K562 (cell line): ENCODE results near the gene FUNDC1. TPM values are rescaled to one million over a fixed set of nuclear protein-coding genes. Genes with fewer than 3 reads are reported as not detected.

Experiments used
- ATAC-seq: fragments of 200-7000 bp; cut with Tn5 transposase; 3 replicates; pipeline ENCODE4 v1.9.1; 2020; ENCODE audit warnings: moderate library complexity
- BruUV-seq: library from RNA; stranded (reverse); fragments of 400-500 nt; replicated peaks from 2 replicates; lab custom pipeline; 2021; lab: Mats Ljungman, UMichigan
- CTCF ChIA-PET: fragments of 300-600 bp; formaldehyde crosslinking; extraction: SDS; loops from one replicate; lab custom pipeline; 2021; ENCODE audit warnings: low intra/inter-chr PET ratio; lab: Yijun Ruan, JAX
- POLR2A ChIA-PET: fragments of 300-600, 350-650 bp; sonication (Branson Sonifier 250); formaldehyde crosslinking; extraction: SDS; loops from one replicate; lab custom pipeline; 2021; ENCODE audit warnings: antibody characterized with exemption, inconsistent platforms; lab: Yijun Ruan, JAX
- DNase-seq, 4 experiments: peaks; one replicate each; pipeline versions ENCODE4 v3.0.0 to v3.0.0-alpha.2; 2011 to 2018; ENCODE audit warnings: low spot score in 3 of 4, mixed read lengths in 3 of 4; ENCODE audit errors: extremely low read depth in 1 of 4
- FAIRE-seq: peaks from 2 replicates; lab custom pipeline; 2011; peaks lifted over from hg19 to GRCh38; lab: Jason Lieb, UNC
- H2AFZ ChIP-seq: 2 replicates; pipeline ENCODE4 v1.6.0; 2011; ENCODE audit warnings: low read depth, low read length, control low read depth, inconsistent platforms
- H3K27ac ChIP-seq: fragments of 200-600 bp; 3 replicates; pipeline ENCODE4 v1.8.0; 2011; ENCODE audit warnings: low read depth, mild to moderate bottlenecking, control low read depth, inconsistent platforms, low read length, moderate library complexity, mixed read lengths; ENCODE audit errors: extremely low read depth
- H3K27me3 ChIP-seq, 2 experiments: fragments of 300-600 bp in 1 of 2; 2 replicates in 1 of 2; 3 replicates in 1 of 2; pipeline versions ENCODE4 v1.6.0 to v1.8.0; 2011; ENCODE audit warnings: inconsistent platforms in 2 of 2, low read length in 2 of 2, mild to moderate bottlenecking in 1 of 2, mixed read lengths in 1 of 2, moderate library complexity in 1 of 2; ENCODE audit not compliant: control insufficient read depth in 2 of 2, insufficient read depth in 2 of 2
- H3K36me3 ChIP-seq: fragments of 300-600 bp; 3 replicates; pipeline ENCODE4 v1.8.0; 2011; ENCODE audit warnings: mild to moderate bottlenecking, low read length, inconsistent platforms; ENCODE audit not compliant: control insufficient read depth, insufficient read depth
- H3K4me1 ChIP-seq, 2 experiments: fragments of 200-600 bp in 1 of 2; replicated peaks in 1 of 2; 2 replicates in 1 of 2; 3 replicates in 1 of 2; pipeline versions ENCODE4 v1.5.1 to v1.8.0; 2011; ENCODE audit warnings: inconsistent platforms in 2 of 2, low read length in 2 of 2, mild to moderate bottlenecking in 1 of 2, mixed read lengths in 1 of 2, moderate library complexity in 1 of 2; ENCODE audit not compliant: control insufficient read depth in 2 of 2, insufficient read depth in 2 of 2
- H3K4me2 ChIP-seq: 2 replicates; pipeline ENCODE4 v1.6.1; 2011; ENCODE audit warnings: low read length, control low read depth, inconsistent platforms, mixed read lengths; ENCODE audit not compliant: insufficient read depth
- H3K4me3 ChIP-seq: fragments of 200-600 bp; sonication (generic), shearing (Covaris generic); 2 replicates; pipeline ENCODE4 v1.5.1; 2016; ENCODE audit warnings: control low read depth, inconsistent platforms
- H3K79me2 ChIP-seq: fragments of 200-600 bp; 3 replicates; pipeline ENCODE4 v1.8.0; 2011; ENCODE audit warnings: low read length, inconsistent platforms; ENCODE audit not compliant: control insufficient read depth, insufficient read depth
- H3K9ac ChIP-seq, 2 experiments: 2 replicates each; pipeline versions ENCODE4 v1.6.0 to v1.6.1; 2011; ENCODE audit warnings: low read depth in 2 of 2, low read length in 2 of 2, control low read depth in 1 of 2, inconsistent platforms in 1 of 2, mild to moderate bottlenecking in 1 of 2, mixed read lengths in 1 of 2; ENCODE audit not compliant: insufficient read depth in 1 of 2
- H3K9me1 ChIP-seq: one replicate; pipeline ENCODE4 v1.6.0; 2011; ENCODE audit warnings: inconsistent platforms, mild to moderate bottlenecking, low read length, moderate library complexity; ENCODE audit not compliant: control insufficient read depth, insufficient read depth
- H3K9me3 ChIP-seq: replicated peaks from 2 replicates; pipeline ENCODE4 v1.5.1; 2011; ENCODE audit warnings: low read depth, low read length, inconsistent platforms; ENCODE audit not compliant: control insufficient read depth, insufficient read depth
- H4K20me1 ChIP-seq: replicated peaks from 2 replicates; pipeline ENCODE4 v1.6.1; 2011; ENCODE audit warnings: low read length, inconsistent platforms, mixed read lengths; ENCODE audit not compliant: control insufficient read depth, insufficient read depth
- CREB3L1 ChIP-seq: fragments of 450-650 bp; IDR thresholded peaks from 2 replicates; pipeline ENCODE4 v1.6.1; 2014; ENCODE audit warnings: low read depth, mild to moderate bottlenecking, moderate library complexity, borderline replicate concordance
- EHMT2 ChIP-seq: fragments of 450-650 bp; IDR thresholded peaks from 2 replicates; pipeline ENCODE4 v1.6.1; 2018; ENCODE audit warnings: antibody characterized with exemption
- ID3 ChIP-seq, 2 experiments: fragments of 250-450 bp in 1 of 2; fragments of 450-650 bp in 1 of 2; sonication (Bioruptor Pico) in 1 of 2; IDR thresholded peaks; 2 replicates each; pipeline versions ENCODE4 v1.6.1 to v1.8.0; 2016 to 2021; ENCODE audit warnings: mild to moderate bottlenecking in 2 of 2, moderate library complexity in 2 of 2, missing compliant biosample characterization in 1 of 2, missing genetic modification characterization in 1 of 2
- KLF1 ChIP-seq: fragments of 450-650 bp; IDR thresholded peaks from 2 replicates; pipeline ENCODE4 v1.6.1; 2016; ENCODE audit warnings: missing genetic modification characterization, missing compliant biosample characterization
- MLLT1 ChIP-seq, 2 experiments: fragments of 450-650 bp; IDR thresholded peaks; 2 replicates each; pipeline ENCODE4 v1.6.1; 2016
- SOX6 ChIP-seq: fragments of 450-650 bp; IDR thresholded peaks from 2 replicates; pipeline ENCODE4 v1.6.1; 2014; ENCODE audit warnings: mild to moderate bottlenecking
- SRF ChIP-seq, 2 experiments: fragments of 250-450, 450-650 bp in 1 of 2; sonication (Bioruptor Pico) in 1 of 2; sonication (generic) in 1 of 2; formaldehyde crosslinking; IDR thresholded peaks; 2 replicates each; pipeline versions ENCODE4 v1.5.0 to v1.5.1; 2020 to 2022; ENCODE audit warnings: mild to moderate bottlenecking in 1 of 2, missing genetic modification reagents in 1 of 2
- SUPT5H ChIP-seq: fragments of 450-650 bp; IDR thresholded peaks from 2 replicates; pipeline ENCODE4 v1.6.1; 2016
- TCF7 ChIP-seq: sonication (generic); IDR thresholded peaks from 2 replicates; pipeline ENCODE4 v1.6.1; 2016; ENCODE audit warnings: antibody characterized with exemption, borderline replicate concordance
- ZC3H11A ChIP-seq: IDR thresholded peaks from 2 replicates; pipeline ENCODE4 v1.6.1; 2012; ENCODE audit warnings: low read depth, low read length, improper control_type of control experiment
- ZNF232 ChIP-seq: sonication (generic); formaldehyde crosslinking; IDR thresholded peaks from 2 replicates; pipeline ENCODE4 v1.8.0; 2022; ENCODE audit warnings: mild to moderate bottlenecking, missing genetic modification reagents
- ZNF253 ChIP-seq: fragments of 250-450 bp; sonication (Bioruptor Pico); conservative IDR thresholded peaks from 2 replicates; pipeline ENCODE4 v1.6.1; 2021; ENCODE audit warnings: mild to moderate bottlenecking
- WGBS: fragments of 100-300 bp; shearing (Covaris generic); methylation state at CpG from one replicate; pipeline ENCODE4 v1.1.6; 2016; ENCODE audit warnings: low coverage, mixed read lengths; ENCODE audit not compliant: insufficient coverage; ENCODE audit errors: missing lambda C conversion rate; 5-methylcytosine and 5-hydroxymethylcytosine counted together
- in situ Hi-C: fragments of 300-500 bp; cut with MboI; formaldehyde crosslinking; loops from 4 replicates; pipeline ENCODE4 v1.15.0; 2018; ENCODE audit warnings: inconsistent platforms, mixed read lengths
- intact Hi-C: fragments of 100-400 bp; cut with micrococcal nuclease; formaldehyde crosslinking; loops from 2 replicates; pipeline ENCODE4 v1.14.2; 2022
- polyA plus RNA-seq, 8 experiments: library from polyadenylated mRNA; depleted of rRNA in 4 of 8; stranded (reverse) in 5 of 8; unstranded in 3 of 8; fragments of >200 nt; fragmentation: Nextera tagmentation in 2 of 8; fragmentation: Illumina TruSeq in 1 of 8; extraction: Ambion mirVana in 2 of 8; extraction: Trizol in 1 of 8; gene quantifications; 2 replicates each; pipeline versions ENCODE4 v1.2.1 to v1.2.3, GENCODE V29; 2011 to 2014; ENCODE audit warnings: inconsistent platforms in 1 of 8, missing spikeins in 1 of 8
- total RNA-seq, 7 experiments: library from RNA; depleted of rRNA in 6 of 7; stranded (reverse); fragments of >200 nt in 6 of 7; fragmentation: Illumina TruSeq in 2 of 7; extraction: Trizol in 2 of 7; gene quantifications; 2 replicates each; pipeline versions ENCODE4 v1.2.1 to v1.2.3, GENCODE V29; 2011 to 2021; ENCODE audit warnings: low replicate concordance in 1 of 7
- TF ChIP-seq, protein P1 (sequence below): fragments of 450-650 bp; formaldehyde crosslinking; IDR thresholded peaks from 2 replicates; pipeline ENCODE4 v1.4.0; 2022; ENCODE audit warnings: mild to moderate bottlenecking, moderate library complexity
- TF ChIP-seq, protein P2 (sequence below): fragments of 250-450 bp; sonication (Bioruptor Pico); IDR thresholded peaks from 2 replicates; pipeline ENCODE4 v1.8.0; 2022; ENCODE audit warnings: inconsistent platforms, mild to moderate bottlenecking, moderate library complexity, borderline replicate concordance

FUNDC1 gene
- total and polyA plus RNA-seq, 9 of the 15 experiments (the other 6 are each of a cell fraction or from before 2014, with no cell fraction given) = 15.6 to 59.1 (median 29.3) TPM

GRCh38 chrX:44484607-44485146 is 58.0 kb downstream of the FUNDC1 start (continued):
- no peak for TF ChIP-seq TCF7
- TF ChIP-seq SRF (CRISPR knock-in tag; IDR thresholded peaks at IDR 0.05) = no peak
- TF ChIP-seq, protein P1, sequence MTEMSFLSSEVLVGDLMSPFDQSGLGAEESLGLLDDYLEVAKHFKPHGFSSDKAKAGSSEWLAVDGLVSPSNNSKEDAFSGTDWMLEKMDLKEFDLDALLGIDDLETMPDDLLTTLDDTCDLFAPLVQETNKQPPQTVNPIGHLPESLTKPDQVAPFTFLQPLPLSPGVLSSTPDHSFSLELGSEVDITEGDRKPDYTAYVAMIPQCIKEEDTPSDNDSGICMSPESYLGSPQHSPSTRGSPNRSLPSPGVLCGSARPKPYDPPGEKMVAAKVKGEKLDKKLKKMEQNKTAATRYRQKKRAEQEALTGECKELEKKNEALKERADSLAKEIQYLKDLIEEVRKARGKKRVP (CRISPR knock-in tag) = 0 out of 2 replicates have a peak, but pooled peaks have one; percentile 26
- TF ChIP-seq ZNF253 (CRISPR knock-in tag) = no peak
- TF ChIP-seq ZC3H11A = no peak
- TF ChIP-seq ID3 (CRISPR knock-in tag; IDR thresholded peaks at IDR 0.05) = no peak
- no peak for TF ChIP-seq ID3 (tag; IDR thresholded peaks at IDR 0.05)

- Histone ChIP-seq H2AFZ (peak overlapping the region; percentile 92), H3K9me3 (no peaks in the 10 kb centered on the region), H4K20me1 (no peaks in the 10 kb centered on the region), H3K4me3 (no peak overlapping the region), H3K79me2 (no peaks in the 10 kb centered on the region), H3K27ac (peak overlapping the region; percentile 87), H3K9ac (peak overlapping the region in 1 of 2 experiments; percentile 48; a peak in 2 of 4 replicates), H3K27me3 (no peaks in the 10 kb centered on the region), H3K4me1 (peaks cover 5 to 22% of the 10 kb centered on the region in 2 experiments; a peak in 4 of 5 replicates), H3K9me1 (no peaks in the 10 kb centered on the region), H3K36me3 (no peaks in the 10 kb centered on the region), H3K4me2 (peak overlapping the region; percentile 69)
- 15% methylated on average over 5 of the region's 8 CpGs for WGBS
- intact Hi-C loops (no loop called here), in situ Hi-C loops (no loop called here)
- ATAC-seq (peak; percentile 87), FAIRE-seq (peak; percentile 88), DNase-seq (peak; percentile 32 to 70 (median 48))
- ChIA-PET POLR2A (interaction anchor here (0.5 to 0.7 kb wide), 3 partner anchors 13 to 514 kb away, joined by 3 to 4 read pairs (median 3); no protein-coding TSS in a partner anchor), CTCF (no interaction called here)
- BruUV-seq = no TSS peak
- no peak for TF ChIP-seq KLF1 (tag)
- peak; percentile 21; the same call in 1 of the 2 replicates for TF ChIP-seq SOX6
- TF ChIP-seq MLLT1 (IDR thresholded peaks at IDR 0.05) = 0 out of 4 replicates have a peak, but pooled peaks of 1 of the 2 experiments have one; percentile 25
- no peak for TF ChIP-seq ZNF232 (CRISPR knock-in tag)
- TF ChIP-seq EHMT2 = no peak
- no peak for TF ChIP-seq SUPT5H
- TF ChIP-seq CREB3L1 = no peak
- TF ChIP-seq, protein P2, sequence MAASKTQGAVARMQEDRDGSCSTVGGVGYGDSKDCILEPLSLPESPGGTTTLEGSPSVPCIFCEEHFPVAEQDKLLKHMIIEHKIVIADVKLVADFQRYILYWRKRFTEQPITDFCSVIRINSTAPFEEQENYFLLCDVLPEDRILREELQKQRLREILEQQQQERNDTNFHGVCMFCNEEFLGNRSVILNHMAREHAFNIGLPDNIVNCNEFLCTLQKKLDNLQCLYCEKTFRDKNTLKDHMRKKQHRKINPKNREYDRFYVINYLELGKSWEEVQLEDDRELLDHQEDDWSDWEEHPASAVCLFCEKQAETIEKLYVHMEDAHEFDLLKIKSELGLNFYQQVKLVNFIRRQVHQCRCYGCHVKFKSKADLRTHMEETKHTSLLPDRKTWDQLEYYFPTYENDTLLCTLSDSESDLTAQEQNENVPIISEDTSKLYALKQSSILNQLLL (CRISPR knock-in tag) = no peak
Measured at GRCh38 chrX:44483965-44484606, 58.6 kb downstream of the FUNDC1 start.
